AG04450 (cell line): ENCODE data around the gene NAGS. TPM values are rescaled to one million over a fixed set of nuclear protein-coding genes. Genes with fewer than 3 reads are reported as not detected.
A peak's percentile ranks its signal among the peaks of the same experiment; 100 is the strongest.

Experiments used
- CTCF ChIA-PET: fragments of 300-600, 350-600 bp; formaldehyde crosslinking; extraction: SDS; loops from one replicate; lab custom pipeline; 2022; ENCODE audit warnings: antibody characterized with exemption, inconsistent platforms; lab: Charles Lee
- POLR2A ChIA-PET: fragments of 350-600 bp; formaldehyde crosslinking; extraction: SDS; loops from one replicate; lab custom pipeline; 2021; ENCODE audit warnings: antibody characterized with exemption, inconsistent platforms; lab: Yijun Ruan, JAX
- DNase-seq: peaks from one replicate; pipeline ENCODE4 v3.0.0-alpha.2; 2011; ENCODE audit warnings: low read depth, low spot score
- H3K27ac ChIP-seq: one replicate; pipeline ENCODE4 v1.5.1; 2012; ENCODE audit warnings: low read depth, low read length, control low read depth
- H3K27me3 ChIP-seq: one replicate; pipeline ENCODE4 v1.6.0; 2012; ENCODE audit warnings: low read length; ENCODE audit not compliant: control insufficient read depth, insufficient read depth
- H3K4me3 ChIP-seq: 2 replicates; pipeline ENCODE4 v1.5.1; 2011; ENCODE audit warnings: mild to moderate bottlenecking, low read depth, low read length, control low read depth
- H3K9me3 ChIP-seq: 2 replicates; pipeline ENCODE4 v1.5.1; 2012; ENCODE audit warnings: low read length; ENCODE audit not compliant: control insufficient read depth, insufficient read depth
- CTCF ChIP-seq: IDR thresholded peaks from 2 replicates; pipeline ENCODE4 v1.5.1; 2011; ENCODE audit warnings: low read depth, low read length, control low read depth, inconsistent platforms
- polyA plus RNA-seq: library from polyadenylated mRNA; depleted of rRNA; stranded (reverse); fragments of >200 nt; gene quantifications from 2 replicates; pipeline ENCODE4 v1.2.3, GENCODE V29; 2011

The NAGS gene
- polyA plus RNA-seq, 1 experiment = 1.1 TPM

GRCh38 chr17:44006598-44007345, 2.4 kb downstream of the NAGS start:
- ChIA-PET POLR2A (interaction anchor here (0.6 to 0.8 kb wide), 2 partner anchors 19 to 37 kb away, joined by 3 to 7 read pairs; no protein-coding TSS in a partner anchor), CTCF (interaction anchor here (0.6 to 2.3 kb wide), 3 partner anchors 27 to 109 kb away, joined by 3 to 9 read pairs (median 5); no protein-coding TSS in a partner anchor)
- peak; percentile 75 for TF ChIP-seq CTCF

GRCh38 chr17:44007346-44008204, 3.2 kb downstream of the NAGS start:
- ChIA-PET POLR2A (no interaction called here), CTCF (interaction anchor here (0.7 to 2.3 kb wide), 3 partner anchors 12 to 110 kb away, joined by 3 to 9 read pairs (median 9); no protein-coding TSS in a partner anchor)
- DNase-seq = no peak
- peak overlapping the region; percentile 52 for H3K27ac ChIP-seq
- H3K27me3 ChIP-seq = peaks cover 9% of the 10 kb centered on the region
- TF ChIP-seq CTCF = no peak
- H3K4me3 ChIP-seq = peak overlapping the region; percentile 80
- peaks cover 4% of the 10 kb centered on the region; the same call in 1 of the 2 replicates for H3K9me3 ChIP-seq

More at GRCh38 chr17:44006598-44007345, 2.4 kb downstream of the NAGS start:
- Histone ChIP-seq H3K27ac (peak overlapping the region; percentile 57), H3K27me3 (peaks cover 9% of the 10 kb centered on the region), H3K4me3 (peak overlapping the region; percentile 80), H3K9me3 (peaks cover 4% of the 10 kb centered on the region; the same call in 1 of the 2 replicates)
- DNase-seq = peak; percentile 87

GRCh38 chr17:44008205-44008909, 3.9 kb downstream of the NAGS start:
- Histone ChIP-seq H3K27me3 (peaks cover 9% of the 10 kb centered on the region), H3K27ac (no peak overlapping the region), H3K4me3 (peak overlapping the region; percentile 80), H3K9me3 (peaks cover 4% of the 10 kb centered on the region; the same call in 1 of the 2 replicates)
- no peak for DNase-seq
- ChIA-PET POLR2A (interaction anchor here (0.6 to 1.0 kb wide), 2 partner anchors 35 to 249 kb away, joined by 3 read pairs; no protein-coding TSS in a partner anchor), CTCF (interaction anchor here (0.7 to 2.3 kb wide), 4 partner anchors 65 to 130 kb away, joined by 3 to 9 read pairs (median 4); no protein-coding TSS in a partner anchor)
- TF ChIP-seq CTCF = no peak

GRCh38 chr17:44010966-44011647, 6.7 kb downstream of the NAGS start:
- 0 out of 2 replicates have a peak overlapping the region, but pooled peaks have one; percentile 2 for H3K4me3 ChIP-seq
- CTCF ChIA-PET = interaction anchor here (1.1 kb wide), 1 partner anchor 32 kb away, joined by 4 read pairs; no protein-coding TSS in a partner anchor
- DNase-seq = peak; percentile 60
- POLR2A ChIA-PET = interaction anchor here (0.8 kb wide), 1 partner anchor 127 kb away, joined by 4 read pairs; no protein-coding TSS in a partner anchor
- no peak for TF ChIP-seq CTCF
- H3K27ac ChIP-seq = peak overlapping the region; percentile 65
- no peaks in the 10 kb centered on the region for H3K27me3 ChIP-seq
- H3K9me3 ChIP-seq = peaks cover 3% of the 10 kb centered on the region; the same call in 1 of the 2 replicates
